HUDEP-2 (cell line): ENCODE results near the gene MYCBP2.
A peak's percentile ranks its signal among the peaks of the same experiment; 100 is the strongest.
"Not testable (repeated sequence)": the region's sequence is repeated elsewhere in the genome, so short reads cannot be mapped to it uniquely, and the experiment has no call there.

Source experiments
- DNase-seq, 76 experiments: peaks; one replicate each; lab custom pipeline; 2025; ENCODE audit not compliant: unreplicated experiment in 76 of 76; lab: John Stamatoyannopoulos, UW

The MYCBP2 gene, protein sequence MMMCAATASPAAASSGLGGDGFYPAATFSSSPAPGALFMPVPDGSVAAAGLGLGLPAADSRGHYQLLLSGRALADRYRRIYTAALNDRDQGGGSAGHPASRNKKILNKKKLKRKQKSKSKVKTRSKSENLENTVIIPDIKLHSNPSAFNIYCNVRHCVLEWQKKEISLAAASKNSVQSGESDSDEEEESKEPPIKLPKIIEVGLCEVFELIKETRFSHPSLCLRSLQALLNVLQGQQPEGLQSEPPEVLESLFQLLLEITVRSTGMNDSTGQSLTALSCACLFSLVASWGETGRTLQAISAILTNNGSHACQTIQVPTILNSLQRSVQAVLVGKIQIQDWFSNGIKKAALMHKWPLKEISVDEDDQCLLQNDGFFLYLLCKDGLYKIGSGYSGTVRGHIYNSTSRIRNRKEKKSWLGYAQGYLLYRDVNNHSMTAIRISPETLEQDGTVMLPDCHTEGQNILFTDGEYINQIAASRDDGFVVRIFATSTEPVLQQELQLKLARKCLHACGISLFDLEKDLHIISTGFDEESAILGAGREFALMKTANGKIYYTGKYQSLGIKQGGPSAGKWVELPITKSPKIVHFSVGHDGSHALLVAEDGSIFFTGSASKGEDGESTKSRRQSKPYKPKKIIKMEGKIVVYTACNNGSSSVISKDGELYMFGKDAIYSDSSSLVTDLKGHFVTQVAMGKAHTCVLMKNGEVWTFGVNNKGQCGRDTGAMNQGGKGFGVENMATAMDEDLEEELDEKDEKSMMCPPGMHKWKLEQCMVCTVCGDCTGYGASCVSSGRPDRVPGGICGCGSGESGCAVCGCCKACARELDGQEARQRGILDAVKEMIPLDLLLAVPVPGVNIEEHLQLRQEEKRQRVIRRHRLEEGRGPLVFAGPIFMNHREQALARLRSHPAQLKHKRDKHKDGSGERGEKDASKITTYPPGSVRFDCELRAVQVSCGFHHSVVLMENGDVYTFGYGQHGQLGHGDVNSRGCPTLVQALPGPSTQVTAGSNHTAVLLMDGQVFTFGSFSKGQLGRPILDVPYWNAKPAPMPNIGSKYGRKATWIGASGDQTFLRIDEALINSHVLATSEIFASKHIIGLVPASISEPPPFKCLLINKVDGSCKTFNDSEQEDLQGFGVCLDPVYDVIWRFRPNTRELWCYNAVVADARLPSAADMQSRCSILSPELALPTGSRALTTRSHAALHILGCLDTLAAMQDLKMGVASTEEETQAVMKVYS (N-terminal part only)

DNA sequence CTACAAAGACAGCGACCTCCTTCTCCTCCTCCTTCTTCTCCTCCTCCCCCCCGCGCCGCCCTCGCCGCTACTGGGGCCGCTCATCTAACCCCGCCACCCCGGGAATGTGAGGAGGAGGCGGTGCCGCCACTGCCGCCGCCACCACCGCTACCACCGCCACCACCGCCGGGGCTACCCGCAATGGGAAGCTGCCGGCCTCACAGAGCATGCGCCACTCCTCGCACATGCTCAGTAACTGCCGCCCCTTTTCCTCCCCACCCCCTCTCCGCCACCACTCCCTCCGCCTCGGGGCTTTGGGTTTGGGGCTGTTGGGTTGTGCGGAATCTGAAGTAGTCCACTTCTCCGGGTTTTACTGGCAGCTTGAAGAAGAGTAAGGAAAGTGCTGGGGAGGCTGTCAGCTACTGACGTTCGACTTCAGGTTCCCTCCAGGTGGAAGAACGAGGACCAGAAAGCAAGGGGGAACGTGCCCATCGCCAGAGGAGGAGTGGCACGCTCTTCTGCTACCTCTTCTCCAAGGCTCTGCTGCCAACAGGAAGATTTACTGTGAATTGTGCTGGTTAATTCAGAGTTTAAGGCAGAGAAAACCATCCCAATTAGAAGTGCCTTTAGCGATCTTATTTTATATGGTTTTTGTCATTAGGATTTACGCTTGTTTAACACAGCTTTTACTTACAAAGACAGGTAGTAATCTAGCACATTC is at the start of gene MYCBP2:
TSS of gene MYCBP2 (minus strand) at position 190 of the 700 bp plus-strand sequence. CDS start 319 bp downstream, outside the sequence.
- DNase-seq: peak; percentile 5 to 97 (median 90)

DNA sequence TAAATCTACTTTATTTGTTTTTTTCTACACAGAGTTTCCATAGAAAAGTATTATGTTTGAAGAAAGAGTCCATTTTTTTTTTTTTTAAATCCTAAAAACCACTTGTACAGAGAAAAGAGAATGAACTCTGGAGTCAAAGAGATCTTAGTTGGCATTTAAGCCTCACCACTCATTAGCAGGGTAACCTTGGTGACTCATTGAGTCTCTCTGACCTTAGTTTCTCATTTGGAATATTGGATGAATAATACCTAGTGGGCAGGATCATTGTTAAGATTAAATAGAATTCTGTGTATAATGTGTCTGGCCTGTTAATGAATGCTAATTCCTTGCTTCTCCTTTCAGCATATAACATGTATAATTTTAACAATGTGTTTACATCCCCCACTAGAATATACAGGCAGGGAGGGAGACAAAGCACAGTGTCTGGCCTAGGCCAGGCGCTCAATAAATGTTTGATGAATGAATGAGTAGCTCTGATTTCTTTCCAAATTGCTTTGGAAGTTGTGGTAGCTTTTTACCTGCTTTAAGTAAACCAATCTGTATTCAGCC is 48.7 kb upstream of the MYCBP2 start:
- no peak for DNase-seq

DNA sequence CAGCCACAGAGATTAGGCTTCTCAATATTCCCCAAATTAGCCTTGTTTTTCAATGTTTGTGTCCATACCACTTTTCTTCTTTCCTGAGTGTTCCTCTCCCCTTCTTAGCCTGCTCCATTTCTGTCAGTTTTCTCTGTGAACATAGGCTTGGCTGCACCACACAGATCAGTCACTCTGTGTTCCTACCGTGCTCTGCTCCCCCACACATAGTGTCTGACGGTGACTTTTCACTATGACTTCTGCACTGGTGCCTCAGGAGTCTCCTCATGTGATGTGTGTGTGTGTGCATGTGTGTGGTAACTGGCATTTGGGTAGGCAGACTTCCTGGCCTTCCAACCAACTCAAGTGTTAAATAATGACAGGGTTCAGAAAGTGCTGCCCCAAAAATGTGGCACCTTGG is 47.9 kb upstream of the MYCBP2 start:
- DNase-seq: peak in 1 of 76 experiments; percentile 1

DNA sequence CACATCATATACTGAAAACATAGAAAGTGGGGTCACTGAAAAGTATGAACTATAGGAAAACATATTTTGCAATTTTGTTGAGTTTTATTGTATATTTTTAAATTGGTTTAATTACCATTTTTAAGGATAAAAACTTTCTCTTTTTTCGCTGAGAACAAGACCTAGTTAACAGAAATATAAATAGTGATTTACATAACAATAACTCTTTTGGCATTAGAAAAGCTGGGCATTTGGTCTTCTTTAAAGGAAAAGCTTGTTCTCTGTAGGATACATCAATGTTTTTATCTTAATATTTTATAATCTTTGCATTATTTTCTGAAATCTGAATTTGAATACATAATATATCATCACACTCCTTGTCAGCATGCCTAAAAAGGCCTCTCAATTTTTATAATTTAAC is 47.4 kb upstream of the MYCBP2 start:
- DNase-seq: no peak

DNA sequence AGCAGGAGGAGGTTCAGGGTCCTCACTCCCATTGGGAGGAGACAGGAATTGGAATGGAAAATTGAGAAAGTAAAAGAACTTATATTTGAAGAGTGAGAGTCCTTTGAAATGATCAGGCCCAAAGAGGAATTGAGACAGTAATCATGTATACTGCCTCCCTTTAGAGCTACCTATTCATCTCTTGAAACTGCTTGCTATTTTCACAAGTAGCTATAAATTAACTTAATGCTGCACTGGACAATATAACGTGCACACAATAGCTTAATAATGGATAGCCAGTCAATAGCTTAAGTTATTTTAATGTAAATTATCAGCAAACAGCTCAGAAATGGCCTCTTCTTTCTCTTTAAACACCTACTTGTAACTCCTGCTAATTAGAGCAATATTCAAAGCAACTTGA is 46.6 kb upstream of the MYCBP2 start:
- no peak for DNase-seq

DNA sequence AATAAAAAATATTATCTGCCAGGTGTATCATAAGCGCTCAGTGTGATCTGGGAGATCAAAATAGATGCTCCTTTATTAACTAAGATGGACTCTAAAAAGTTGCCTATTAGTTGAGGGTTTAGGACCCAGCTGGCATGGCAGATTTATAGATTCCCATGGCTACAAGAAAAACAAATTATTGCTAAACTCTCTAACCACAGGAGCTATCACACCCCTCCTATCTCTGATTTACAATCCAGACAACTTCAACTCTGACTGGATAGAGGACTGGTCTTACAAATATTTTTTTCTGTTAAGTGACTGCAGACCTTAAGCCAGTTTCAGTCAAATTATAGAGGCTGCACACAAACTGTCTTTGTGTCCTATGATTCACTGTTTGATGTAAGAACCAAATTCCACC is 45.4 kb upstream of the MYCBP2 start:
- no peak for DNase-seq

DNA sequence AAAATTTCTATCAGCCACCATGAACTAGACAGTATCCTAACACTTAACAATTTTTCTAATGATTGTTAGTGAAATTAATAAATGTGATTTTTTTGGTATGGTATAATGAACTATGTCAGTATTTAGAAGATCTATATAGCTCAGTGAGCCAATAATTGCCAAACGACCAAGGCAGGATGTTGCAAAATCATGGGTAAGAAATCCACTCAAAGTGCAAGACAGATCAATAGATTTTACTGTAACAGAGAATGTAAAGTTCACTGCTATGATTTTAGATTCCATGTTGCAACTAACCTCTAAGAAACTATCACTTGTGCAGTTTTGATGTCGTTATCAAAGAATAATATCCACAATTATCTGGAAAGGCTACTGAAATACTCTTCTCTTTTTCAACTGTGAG is 44.0 kb upstream of the MYCBP2 start:
- no peak for DNase-seq

DNA sequence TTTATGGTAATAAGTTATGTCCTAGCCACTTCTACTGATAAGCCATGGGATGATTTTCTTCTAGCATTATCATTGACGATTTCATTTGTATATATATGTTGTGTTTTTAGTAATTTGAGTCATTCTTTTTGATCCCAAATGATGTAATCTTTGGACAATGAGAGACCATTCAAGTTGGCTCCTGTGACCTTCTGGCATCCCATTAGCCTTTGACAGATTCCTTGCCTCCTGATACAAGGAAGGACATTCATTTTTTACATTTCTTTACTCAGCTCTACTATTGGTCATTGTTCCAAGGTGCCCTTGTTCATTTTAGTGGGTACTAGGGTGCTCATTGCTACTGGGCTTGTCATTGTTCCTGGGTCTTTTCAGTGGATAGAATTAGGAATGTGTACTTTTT is 35.3 kb upstream of the MYCBP2 start:
- DNase-seq: no peak

DNA sequence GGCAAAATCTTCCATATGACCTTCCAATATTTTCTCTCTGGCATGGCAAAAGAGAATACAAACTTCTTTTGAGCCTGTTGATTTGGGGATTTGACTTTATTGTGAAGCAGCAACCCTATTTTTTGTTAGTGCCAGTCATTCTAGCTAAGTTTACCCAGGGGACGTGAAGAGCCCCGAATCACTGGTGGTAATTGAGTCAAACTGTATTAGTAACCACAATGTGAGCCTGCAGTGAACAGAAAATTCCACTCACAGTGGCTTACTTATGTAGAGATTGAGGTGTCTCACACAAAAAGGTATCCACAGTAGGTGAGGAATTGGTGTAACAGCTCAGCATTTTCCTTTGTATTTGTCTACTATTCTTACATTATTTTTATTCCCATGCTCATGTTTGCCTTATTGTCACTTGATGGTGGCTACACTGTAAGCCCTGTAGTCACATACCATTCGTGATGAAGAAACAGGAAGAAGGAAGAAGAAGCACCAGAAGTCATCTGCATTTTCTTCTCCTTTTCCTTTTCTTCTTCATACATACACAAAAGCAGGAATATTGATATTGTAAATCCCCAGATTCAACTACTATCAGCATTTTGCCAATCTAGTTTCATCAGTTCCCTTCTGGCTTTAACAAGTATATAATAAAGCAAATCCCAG is 33.3 kb upstream of the MYCBP2 start:
- no peak for DNase-seq

DNA sequence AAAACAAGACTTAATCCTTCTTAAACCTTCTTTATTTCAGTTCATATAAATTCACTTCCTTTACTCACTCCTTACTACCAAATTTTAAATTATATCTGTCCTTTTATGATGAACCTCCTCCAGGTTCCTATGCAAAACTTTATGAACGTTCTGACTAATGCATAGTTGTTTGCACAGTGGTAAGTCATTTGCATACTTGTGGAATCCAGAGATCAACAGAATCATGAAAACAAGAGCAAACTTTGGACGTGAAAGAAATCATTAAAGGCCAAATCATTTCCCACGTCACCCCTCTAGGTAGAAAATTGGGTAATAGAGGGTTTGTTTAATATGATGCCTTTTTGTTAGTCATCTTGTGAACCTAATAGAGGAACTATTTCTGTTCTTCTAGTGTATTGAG is 32.3 kb upstream of the MYCBP2 start:
- DNase-seq: no peak

DNA sequence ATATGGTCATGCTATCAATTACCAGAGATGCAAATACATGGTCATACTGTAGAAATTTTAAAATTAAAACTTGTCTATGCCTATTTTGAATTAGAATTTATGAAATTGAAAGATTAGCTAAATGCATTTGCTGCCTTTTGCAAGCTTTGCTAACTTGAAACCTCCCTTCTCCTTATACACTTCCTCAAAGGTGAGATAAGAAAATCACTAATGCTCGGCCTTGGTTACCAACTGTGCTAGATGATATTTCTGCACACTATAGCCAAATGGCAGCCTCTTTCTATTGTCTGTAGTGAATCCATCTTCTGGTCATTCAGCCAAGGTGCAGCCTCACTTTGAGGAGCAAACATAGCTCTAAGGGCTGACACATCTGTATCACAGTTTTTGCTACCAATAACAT is 31.1 kb upstream of the MYCBP2 start:
- no peak for DNase-seq

DNA sequence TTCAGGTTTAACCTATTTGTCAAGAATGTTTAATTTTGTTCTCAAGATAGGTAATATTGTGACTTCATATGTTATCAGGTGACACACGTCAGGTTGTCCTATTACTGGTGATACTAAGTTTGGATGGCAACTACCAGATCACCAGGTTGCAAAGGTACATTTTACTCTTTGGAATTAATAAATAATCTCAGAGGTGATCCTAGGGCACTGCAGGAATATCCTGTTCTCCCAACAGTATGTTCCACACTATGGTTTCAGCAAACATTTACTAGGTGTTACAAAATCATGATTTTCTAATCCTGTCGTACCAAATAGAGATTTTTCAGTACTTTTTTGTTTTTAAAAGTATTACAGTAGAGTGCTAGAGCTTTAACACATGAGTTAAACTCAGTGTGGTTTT is 29.3 kb upstream of the MYCBP2 start:
- DNase-seq: no peak

DNA sequence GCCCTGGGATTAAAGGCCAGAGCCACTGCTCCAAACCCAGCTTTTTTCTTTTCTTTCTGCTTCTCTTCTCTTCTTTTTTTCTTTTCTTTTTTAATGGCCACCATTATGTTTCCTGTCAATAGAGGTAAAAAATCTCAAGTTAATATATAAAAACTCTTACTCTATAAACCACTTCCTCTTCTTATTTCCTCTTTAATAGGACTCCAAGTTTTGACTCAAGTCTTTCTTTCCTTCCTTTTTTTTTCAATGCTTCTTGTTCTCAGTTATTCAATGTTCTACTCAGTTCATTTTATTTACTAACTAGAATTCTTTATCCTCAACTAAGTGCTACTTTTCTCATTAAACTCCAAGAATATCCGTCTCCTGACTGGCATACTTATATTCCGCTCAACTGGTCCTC is 27.1 kb upstream of the MYCBP2 start:
- no peak for DNase-seq

DNA sequence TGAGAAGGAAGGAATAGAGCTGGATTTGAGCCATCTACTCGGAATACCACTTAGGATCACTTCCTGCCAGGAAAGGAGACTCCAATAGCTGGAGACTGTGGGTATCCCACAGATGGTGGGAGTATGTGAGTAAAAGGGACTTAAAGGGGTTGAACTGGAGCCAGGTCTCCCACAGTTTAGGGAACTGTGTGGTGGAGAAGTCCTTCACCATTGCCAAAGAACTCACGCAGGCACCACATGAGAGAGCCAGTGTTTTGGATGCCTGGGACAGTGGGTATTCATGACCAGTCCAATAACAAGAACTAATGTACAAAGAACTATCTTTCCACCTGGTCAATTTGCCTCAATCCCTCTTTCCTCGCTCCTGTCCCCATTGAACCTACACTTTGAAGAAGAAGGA is 24.4 kb upstream of the MYCBP2 start:
- DNase-seq: no peak

DNA sequence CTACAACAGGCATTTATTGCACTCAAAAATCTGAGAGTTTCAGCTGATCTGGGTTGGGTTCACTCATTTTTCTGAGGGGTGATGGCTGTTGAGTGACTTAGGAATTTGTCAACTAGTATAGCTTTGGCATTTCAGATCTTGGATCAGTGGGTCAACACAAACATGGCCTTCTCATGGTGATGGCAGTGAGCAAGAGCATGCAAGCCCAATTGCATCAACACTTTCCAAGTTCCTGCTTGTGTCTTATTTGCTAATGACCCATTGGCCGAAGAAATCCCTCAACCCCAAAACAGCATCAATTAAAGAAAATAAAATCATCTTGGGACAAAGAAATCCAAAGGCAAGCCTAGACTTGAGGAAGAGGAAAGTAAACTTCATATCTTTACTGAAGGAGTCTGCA is 23.9 kb upstream of the MYCBP2 start:
- DNase-seq: no peak

DNA sequence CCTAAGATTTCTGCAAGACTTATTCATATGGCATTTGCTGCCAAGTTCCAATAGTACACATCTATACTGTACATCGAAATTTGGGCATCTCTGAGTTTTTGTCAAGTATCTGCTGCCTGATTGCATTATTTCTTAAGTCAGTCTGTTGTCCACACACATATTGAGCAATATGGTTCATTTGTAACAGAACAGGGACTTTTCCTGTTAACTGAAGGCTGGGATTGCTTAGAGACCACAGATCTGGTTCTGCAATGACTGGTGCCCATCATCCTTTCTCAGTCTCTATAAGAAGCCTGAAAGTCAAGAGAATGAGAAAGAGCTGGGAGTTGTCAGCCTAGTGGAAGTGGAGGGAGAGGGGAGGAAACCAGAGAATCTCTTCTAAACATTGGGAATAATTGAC is 22.5 kb upstream of the MYCBP2 start:
- DNase-seq: no peak

DNA sequence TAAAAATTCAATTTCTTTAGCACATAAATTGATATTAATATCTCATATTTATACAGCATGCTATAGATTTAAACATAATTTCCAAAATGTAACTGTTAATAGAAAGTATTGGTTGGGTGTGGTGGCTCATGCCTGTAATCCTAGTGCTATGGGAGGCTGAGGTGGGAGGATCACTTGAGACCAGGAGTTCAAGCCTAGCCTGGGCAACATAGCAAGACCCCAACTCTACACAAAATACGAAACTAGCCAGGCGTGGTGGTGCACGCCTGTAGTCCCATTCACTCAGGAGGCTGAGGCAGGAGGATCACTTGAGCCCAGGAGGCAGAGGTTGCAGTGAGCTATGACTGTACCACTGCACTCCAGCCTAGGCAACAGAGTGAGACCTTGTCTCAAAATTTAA is 20.5 kb upstream of the MYCBP2 start:
- not testable (repeated sequence) for DNase-seq

DNA sequence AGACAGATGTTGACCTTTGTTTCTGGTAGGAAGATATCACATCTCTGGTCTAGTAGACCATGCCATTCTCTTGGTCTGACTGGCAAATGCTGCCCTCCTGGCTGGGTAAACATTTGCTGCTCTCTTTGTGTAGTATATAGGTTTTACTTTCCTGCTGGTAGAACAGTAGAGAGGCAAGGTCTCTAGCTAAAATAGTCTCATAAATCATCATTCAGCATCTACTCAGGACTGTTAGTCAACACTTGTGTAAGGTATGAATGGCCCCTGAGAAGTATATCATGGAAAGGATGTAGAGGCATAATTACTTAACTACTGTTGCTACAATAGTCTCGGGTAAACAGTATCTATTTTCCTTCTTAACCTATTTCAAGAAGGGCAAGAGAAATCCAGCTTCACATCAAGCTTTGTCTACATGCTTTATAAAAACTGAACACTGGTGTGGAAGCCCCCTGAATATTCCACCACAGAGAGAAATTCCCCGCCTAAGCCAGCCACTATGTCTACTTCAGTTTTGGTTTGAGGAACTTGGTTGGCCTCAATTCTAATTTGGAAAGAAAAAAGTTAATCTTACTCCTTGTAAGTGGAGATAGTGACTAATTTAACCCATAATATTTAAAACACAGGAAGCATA is 18.4 kb upstream of the MYCBP2 start:
- DNase-seq: no peak

DNA sequence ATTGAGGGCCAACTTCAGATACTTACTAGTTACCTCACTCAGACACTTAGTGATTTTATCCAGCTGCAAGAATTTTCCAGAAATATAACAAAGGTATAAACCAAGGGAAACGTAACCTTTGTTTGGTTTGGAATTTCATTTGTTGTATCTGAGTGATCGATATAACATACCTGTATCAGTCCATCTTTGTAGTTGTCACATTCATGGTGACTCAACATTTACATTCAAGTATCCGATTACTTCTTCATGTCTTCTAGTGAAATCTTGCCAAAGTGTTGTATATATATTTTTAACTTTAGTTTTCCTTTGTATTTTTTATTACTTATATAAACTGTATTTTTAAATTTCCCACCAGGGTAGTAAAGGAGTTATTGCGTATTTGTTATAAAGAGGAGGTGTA is 16.9 kb upstream of the MYCBP2 start:
- no peak for DNase-seq
